Mesenchymal stem cell (in vitro differentiated cells and primary cell): Measurements from ENCODE around the gene PCDH1.

ENCODE experiments used
- DNase-seq: peaks from one replicate; pipeline ENCODE4 v3.0.0-alpha.2; 2013
- H2AFZ ChIP-seq: one replicate; pipeline ENCODE4 v1.6.1; 2013; ENCODE audit warnings: low read depth, mild to moderate bottlenecking, control low read depth, inconsistent platforms, low read length, moderate library complexity
- H2AK5ac ChIP-seq: 2 replicates; pipeline ENCODE4 v1.6.1; 2013; ENCODE audit warnings: low read length, moderate library complexity, mild to moderate bottlenecking, inconsistent platforms; ENCODE audit not compliant: severe bottlenecking
- H2BK120ac ChIP-seq: one replicate; pipeline ENCODE4 v1.6.1; 2013; ENCODE audit warnings: low read depth, mild to moderate bottlenecking, inconsistent platforms, low read length, moderate library complexity
- H2BK12ac ChIP-seq, 2 experiments: one replicate each; pipeline ENCODE4 v1.6.1; 2013; ENCODE audit warnings: inconsistent platforms in 2 of 2, low read length in 2 of 2, mild to moderate bottlenecking in 2 of 2, moderate library complexity in 2 of 2, control low read depth in 1 of 2
- H2BK15ac ChIP-seq: one replicate; pipeline ENCODE4 v1.6.1; 2013; ENCODE audit warnings: mild to moderate bottlenecking, low read depth, inconsistent platforms; ENCODE audit not compliant: poor library complexity, severe bottlenecking
- H2BK5ac ChIP-seq: 2 replicates; pipeline ENCODE4 v1.6.1; 2013; ENCODE audit warnings: low read depth, mild to moderate bottlenecking, low read length, control low read depth, inconsistent platforms; ENCODE audit not compliant: poor library complexity, severe bottlenecking
- H3K14ac ChIP-seq, 2 experiments: one replicate each; pipeline ENCODE4 v1.6.1; 2013; ENCODE audit warnings: inconsistent platforms in 2 of 2, low read length in 2 of 2, control low read depth in 1 of 2, mild to moderate bottlenecking in 1 of 2, moderate library complexity in 1 of 2
- H3K18ac ChIP-seq, 2 experiments: one replicate each; pipeline ENCODE4 v1.6.1; 2013; ENCODE audit warnings: inconsistent platforms in 2 of 2, low read length in 2 of 2, control low read depth in 1 of 2, low read depth in 1 of 2, mild to moderate bottlenecking in 1 of 2
- H3K23ac ChIP-seq, 2 experiments: one replicate each; pipeline ENCODE4 v1.6.1; 2013; ENCODE audit warnings: inconsistent platforms in 2 of 2, low read length in 2 of 2, mild to moderate bottlenecking in 2 of 2, moderate library complexity in 2 of 2, control low read depth in 1 of 2
- H3K27ac ChIP-seq: 2 replicates; pipeline ENCODE4 v1.5.1; 2013; ENCODE audit warnings: mild to moderate bottlenecking, moderate library complexity, low read length, control low read depth, inconsistent platforms; ENCODE audit not compliant: poor library complexity, severe bottlenecking
- H3K27me3 ChIP-seq, 2 experiments: 2 replicates each; pipeline versions ENCODE4 v1.6.1 to v1.7.0; 2013; ENCODE audit warnings: low read length in 2 of 2, mild to moderate bottlenecking in 2 of 2, moderate library complexity in 2 of 2, control low read depth in 1 of 2, inconsistent platforms in 1 of 2; ENCODE audit not compliant: control insufficient read depth in 1 of 2, insufficient read depth in 1 of 2
- H3K36me3 ChIP-seq, 2 experiments: 2 replicates each; pipeline versions ENCODE4 v1.6.1 to v1.7.0; 2013; ENCODE audit warnings: low read length in 2 of 2, control low read depth in 1 of 2, inconsistent platforms in 1 of 2, low read depth in 1 of 2, mild to moderate bottlenecking in 1 of 2; ENCODE audit not compliant: insufficient read depth in 2 of 2, control insufficient read depth in 1 of 2
- H3K4ac ChIP-seq, 2 experiments: one replicate each; pipeline ENCODE4 v1.6.1; 2013; ENCODE audit warnings: inconsistent platforms in 2 of 2, low read length in 2 of 2, mild to moderate bottlenecking in 2 of 2, moderate library complexity in 2 of 2, control low read depth in 1 of 2, low read depth in 1 of 2
- H3K4me1 ChIP-seq: 2 replicates; pipeline ENCODE4 v1.6.1; 2013; ENCODE audit warnings: low read depth, low read length, control low read depth; ENCODE audit not compliant: control insufficient read depth, insufficient read depth
- H3K4me2 ChIP-seq: 2 replicates; pipeline ENCODE4 v1.6.1; 2013; ENCODE audit warnings: low read length, mild to moderate bottlenecking, inconsistent platforms; ENCODE audit not compliant: poor library complexity, severe bottlenecking
- H3K4me3 ChIP-seq, 2 experiments: 2 replicates each; pipeline versions ENCODE4 v1.5.1 to v1.7.0; 2013; ENCODE audit warnings: low read length in 2 of 2, mild to moderate bottlenecking in 2 of 2, control low read depth in 1 of 2, low read depth in 1 of 2; ENCODE audit not compliant: insufficient read depth in 1 of 2
- H3K79me1 ChIP-seq: replicated peaks from 2 replicates; pipeline ENCODE4 v1.6.1; 2013; ENCODE audit warnings: mild to moderate bottlenecking, control low read depth, low read length, inconsistent platforms; ENCODE audit not compliant: poor library complexity, severe bottlenecking
- H3K9ac ChIP-seq: 2 replicates; pipeline ENCODE4 v1.7.0; 2013; ENCODE audit warnings: mild to moderate bottlenecking, low read length, moderate library complexity
- H3K9me3 ChIP-seq: 2 replicates; pipeline ENCODE4 v1.7.0; 2013; ENCODE audit warnings: mild to moderate bottlenecking, low read length; ENCODE audit not compliant: control insufficient read depth
- H4K8ac ChIP-seq: one replicate; pipeline ENCODE4 v1.6.1; 2013; ENCODE audit warnings: inconsistent platforms, mild to moderate bottlenecking, low read length, moderate library complexity
- H4K91ac ChIP-seq: one replicate; pipeline ENCODE4 v1.6.1; 2013; ENCODE audit warnings: mild to moderate bottlenecking, low read length, inconsistent platforms
- WGBS: methylation state at CpG from one replicate; pipeline ENCODE4 v1.1.7; 2013; ENCODE audit warnings: mixed read lengths; 5-methylcytosine and 5-hydroxymethylcytosine counted together

The PCDH1 gene

DNA sequence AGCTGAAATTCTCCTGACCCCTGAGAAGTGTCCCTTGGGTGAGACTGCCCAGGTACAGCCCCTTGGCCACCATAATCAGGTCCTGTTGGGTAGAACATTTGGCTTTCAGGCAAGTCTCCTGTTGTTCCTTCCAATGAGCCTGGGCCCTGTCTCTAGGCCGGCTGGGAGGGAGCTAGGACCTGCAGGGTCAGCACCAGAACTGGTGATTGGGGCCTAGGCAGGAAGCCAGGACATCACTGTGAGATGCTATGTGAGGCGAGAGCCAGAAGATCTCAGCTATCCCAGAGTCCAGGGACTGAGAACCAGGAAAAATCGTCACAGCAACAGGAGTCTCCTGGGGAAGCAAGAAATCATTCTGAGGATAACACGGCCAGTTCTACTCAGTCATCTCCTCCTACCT lies 51.5 kb downstream of the PCDH1 start:
- H3K4me3 ChIP-seq, result no peak overlapping the region
- peaks cover 62 to 77% of the 10 kb centered on the region in 2 experiments for H3K27me3 ChIP-seq
- H2BK5ac ChIP-seq, result no peak overlapping the region
- H2AFZ ChIP-seq, result no peak overlapping the region
- no peak overlapping the region for H3K9ac ChIP-seq
- no peaks in the 10 kb centered on the region for H3K36me3 ChIP-seq
- peak overlapping the region in 1 of 2 experiments; percentile 44 for H3K14ac ChIP-seq
- no peak overlapping the region for H3K23ac ChIP-seq
- H4K91ac ChIP-seq, result no peak overlapping the region
- no peaks in the 10 kb centered on the region for H3K4me1 ChIP-seq
- H2BK15ac ChIP-seq, result no peak overlapping the region
- H3K27ac ChIP-seq, result no peak overlapping the region
- H2BK12ac ChIP-seq, result no peak overlapping the region
- no peak overlapping the region for H3K18ac ChIP-seq
- no peak overlapping the region for H2AK5ac ChIP-seq
- no peaks in the 10 kb centered on the region for H3K9me3 ChIP-seq
- no peak overlapping the region for H2BK120ac ChIP-seq
- no peak overlapping the region for H4K8ac ChIP-seq
- H3K4me2 ChIP-seq, result no peak overlapping the region
- no peaks in the 10 kb centered on the region for H3K79me1 ChIP-seq
- H3K4ac ChIP-seq, result no peak overlapping the region
- 94% methylated on average over 4 of the region's 4 CpGs for WGBS
- DNase-seq, result no peak

DNA sequence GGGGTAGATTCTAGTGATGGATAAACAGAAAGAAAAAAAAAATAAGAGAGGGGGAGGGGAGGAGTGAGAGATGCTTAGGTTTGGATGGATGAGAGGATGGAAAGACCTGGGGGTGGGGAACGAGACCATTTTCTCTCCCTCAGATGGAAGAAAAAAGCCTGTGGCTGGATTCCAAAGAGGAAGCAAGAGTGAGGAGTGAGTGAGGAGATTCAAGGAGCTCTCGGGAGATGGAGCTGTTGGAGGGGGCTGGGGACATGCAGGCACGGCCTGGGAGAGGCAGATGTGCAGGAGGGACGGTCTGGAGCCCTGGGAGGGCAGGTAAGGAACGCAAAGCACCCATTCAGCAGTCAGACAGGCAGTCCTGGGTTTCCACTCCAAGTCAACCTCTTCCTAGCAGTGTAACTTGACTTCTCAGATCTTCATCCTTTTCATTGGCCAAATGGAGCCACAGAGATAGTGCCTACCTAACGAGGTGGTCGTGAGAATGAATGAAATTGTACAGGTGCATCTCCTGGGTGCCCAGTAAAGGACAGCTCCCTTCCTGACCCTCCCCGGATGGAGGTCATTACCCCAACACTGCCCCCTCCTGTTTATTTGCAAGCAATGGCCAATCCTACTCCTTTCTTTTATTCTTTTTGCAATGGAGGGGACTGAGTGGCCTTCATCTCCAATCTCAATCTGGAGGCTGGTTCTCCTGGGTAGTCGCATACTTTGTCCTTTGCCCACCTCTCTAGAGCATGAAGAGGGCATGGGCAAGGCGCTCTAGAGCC lies 52.2 kb downstream of the PCDH1 start:
- H2BK120ac ChIP-seq, result no peak overlapping the region
- 42% methylated on average over 9 of the region's 10 CpGs for WGBS
- no peaks in the 10 kb centered on the region for H3K36me3 ChIP-seq
- H3K79me1 ChIP-seq, result no peaks in the 10 kb centered on the region
- H2AFZ ChIP-seq, result no peak overlapping the region
- H2BK15ac ChIP-seq, result no peak overlapping the region
- H3K4me2 ChIP-seq, result no peak overlapping the region
- H3K27me3 ChIP-seq, result peaks cover 55 to 70% of the 10 kb centered on the region in 2 experiments
- H3K14ac ChIP-seq, result no peak overlapping the region
- no peak for DNase-seq
- H3K9me3 ChIP-seq, result no peaks in the 10 kb centered on the region
- no peak overlapping the region for H3K27ac ChIP-seq
- no peak overlapping the region for H3K18ac ChIP-seq
- no peak overlapping the region for H2BK12ac ChIP-seq
- H3K23ac ChIP-seq, result no peak overlapping the region
- H2BK5ac ChIP-seq, result no peak overlapping the region
- H3K4me1 ChIP-seq, result no peaks in the 10 kb centered on the region
- no peak overlapping the region for H4K8ac ChIP-seq
- H3K4ac ChIP-seq, result no peak overlapping the region
- no peak overlapping the region for H3K4me3 ChIP-seq
- no peak overlapping the region for H4K91ac ChIP-seq
- H3K9ac ChIP-seq, result no peak overlapping the region
- H2AK5ac ChIP-seq, result no peak overlapping the region

DNA sequence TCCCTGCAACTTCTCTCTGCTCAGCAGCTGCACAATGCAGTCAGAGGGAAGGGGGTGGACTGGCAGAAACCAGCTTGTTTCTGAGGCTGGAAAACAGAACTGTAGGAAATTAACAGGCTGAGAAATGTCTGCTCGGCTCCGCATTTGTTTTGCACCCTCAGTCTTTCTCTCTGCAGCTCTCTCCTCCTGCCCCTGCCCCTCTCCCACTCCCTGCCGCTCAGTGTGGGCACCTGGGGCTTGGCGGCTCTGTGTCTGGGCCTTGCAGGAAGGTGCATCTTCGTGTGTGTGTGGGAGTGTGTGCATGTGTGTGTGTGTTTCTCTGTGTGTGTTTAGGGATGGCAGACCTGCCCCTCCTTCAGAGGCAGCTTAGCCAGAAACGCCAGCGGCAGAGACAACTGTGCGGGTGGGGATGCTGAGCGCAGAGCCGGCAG lies 53.0 kb downstream of the PCDH1 start:
- Histone ChIP-seq H2BK12ac (no peak overlapping the region), H3K79me1 (no peaks in the 10 kb centered on the region), H3K14ac (peak overlapping the region in 1 of 2 experiments; percentile 84), H3K27me3 (peaks cover 54 to 71% of the 10 kb centered on the region in 2 experiments), H4K8ac (no peak overlapping the region), H3K4me1 (no peaks in the 10 kb centered on the region), H3K18ac (no peak overlapping the region), H3K23ac (no peak overlapping the region), H3K9me3 (no peaks in the 10 kb centered on the region), H3K4ac (no peak overlapping the region), H3K4me2 (no peak overlapping the region), H3K27ac (no peak overlapping the region), H4K91ac (no peak overlapping the region), H2BK15ac (no peak overlapping the region), H2BK120ac (no peak overlapping the region), H2AK5ac (no peak overlapping the region), H3K9ac (no peak overlapping the region), H3K36me3 (no peaks in the 10 kb centered on the region), H2BK5ac (no peak overlapping the region), H2AFZ (no peak overlapping the region), H3K4me3 (no peak overlapping the region)
- no CpG with 5 or more reads among the region's 10 CpGs for WGBS
- no peak for DNase-seq

DNA sequence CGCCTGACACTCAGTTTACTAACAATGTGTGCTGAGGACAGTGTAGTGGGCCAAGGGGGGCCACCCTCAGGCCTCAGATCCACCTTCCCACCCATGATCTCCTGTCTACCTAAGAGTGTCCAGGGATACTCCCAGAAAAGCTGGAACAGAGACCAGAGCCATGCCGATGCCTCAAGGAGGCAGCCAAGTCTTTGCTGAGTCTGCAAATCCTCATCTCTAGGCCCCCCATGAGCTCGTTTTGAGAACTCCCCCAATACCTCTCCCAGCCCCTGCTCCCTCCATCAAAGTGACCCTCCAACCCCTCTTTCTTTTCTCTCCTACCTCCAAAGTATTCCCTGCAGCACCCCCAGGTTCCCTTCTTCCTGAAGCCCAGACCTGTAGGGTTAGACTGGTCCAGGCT lies 53.5 kb downstream of the PCDH1 start:
- no peak overlapping the region for H3K9ac ChIP-seq
- H3K4me2 ChIP-seq, result no peak overlapping the region
- H3K36me3 ChIP-seq, result no peaks in the 10 kb centered on the region
- no peak overlapping the region for H3K18ac ChIP-seq
- no peak overlapping the region for H3K14ac ChIP-seq
- no peak for DNase-seq
- H2AK5ac ChIP-seq, result no peak overlapping the region
- H4K8ac ChIP-seq, result no peak overlapping the region
- no peak overlapping the region for H2BK15ac ChIP-seq
- no peak overlapping the region for H3K27ac ChIP-seq
- no peak overlapping the region for H2BK5ac ChIP-seq
- H3K79me1 ChIP-seq, result no peaks in the 10 kb centered on the region
- WGBS, result 67% methylated on average over 3 of the region's 3 CpGs
- H3K27me3 ChIP-seq, result peaks cover 56 to 76% of the 10 kb centered on the region in 2 experiments
- no peak overlapping the region for H3K4me3 ChIP-seq
- H2BK120ac ChIP-seq, result no peak overlapping the region
- no peak overlapping the region for H4K91ac ChIP-seq
- H3K4me1 ChIP-seq, result no peaks in the 10 kb centered on the region
- H3K4ac ChIP-seq, result no peak overlapping the region
- no peak overlapping the region for H3K23ac ChIP-seq
- H3K9me3 ChIP-seq, result no peaks in the 10 kb centered on the region
- no peak overlapping the region for H2AFZ ChIP-seq
- no peak overlapping the region for H2BK12ac ChIP-seq
